CD4-positive, alpha-beta T cell treated with Interleukin-17A for 1 hour (primary cell): ENCODE data around the gene SPTLC1.
"Not testable (repeated sequence)": the region's sequence is repeated elsewhere in the genome, so short reads cannot be mapped to it uniquely, and the experiment has no call there.

Source experiments
- DNase-seq: peaks from one replicate; pipeline ENCODE4 v3.0.0-alpha.2; 2020

The SPTLC1 gene

GRCh38 chr9:92115071-92115858 lies at the start of gene SPTLC1:
SPTLC1 (minus strand) TSS chr9:92115413; CDS start chr9:92115370, 43 bp downstream.
- peak; percentile 94 for DNase-seq

- DNase-seq, result no peak
These were observed 49.8 kb upstream of the SPTLC1 start for GRCh38 chr9:92164975-92165374.

GRCh38 chr9:92164490-92164889 lies 49.3 kb upstream of the SPTLC1 start:
- no peak for DNase-seq

- DNase-seq, result no peak
These were observed 48.1 kb upstream of the SPTLC1 start for GRCh38 chr9:92163276-92163675.

GRCh38 chr9:92160786-92161185 lies 45.6 kb upstream of the SPTLC1 start:
- no peak for DNase-seq

- DNase-seq, result no peak
These were observed 43.8 kb upstream of the SPTLC1 start for GRCh38 chr9:92159058-92159457.

GRCh38 chr9:92158097-92158601 lies 42.9 kb upstream of the SPTLC1 start:
- no peak for DNase-seq

- DNase-seq, result not testable (repeated sequence)
These were observed 40.5 kb upstream of the SPTLC1 start for GRCh38 chr9:92155736-92156135.

- no peak for DNase-seq
These were observed 40.0 kb upstream of the SPTLC1 start for GRCh38 chr9:92155221-92155620.

- DNase-seq, result not testable (repeated sequence)
These were observed 38.5 kb upstream of the SPTLC1 start for GRCh38 chr9:92153466-92154415.

- no peak for DNase-seq
These were observed 36.6 kb upstream of the SPTLC1 start for GRCh38 chr9:92151691-92152393.

- not testable (repeated sequence) for DNase-seq
These were observed 35.6 kb upstream of the SPTLC1 start for GRCh38 chr9:92150501-92151470.

- no peak for DNase-seq
These were observed 32.6 kb upstream of the SPTLC1 start for GRCh38 chr9:92147852-92148180.

- DNase-seq, result no peak
These were observed 32.0 kb upstream of the SPTLC1 start for GRCh38 chr9:92147030-92147851.

- no peak for DNase-seq
These were observed 31.4 kb upstream of the SPTLC1 start for GRCh38 chr9:92146610-92147009.

GRCh38 chr9:92145784-92146183 lies 30.6 kb upstream of the SPTLC1 start:
- DNase-seq, result not testable (repeated sequence)

- DNase-seq, result no peak
These were observed 27.1 kb upstream of the SPTLC1 start for GRCh38 chr9:92142329-92142728.

GRCh38 chr9:92141144-92142129 lies 26.2 kb upstream of the SPTLC1 start:
- DNase-seq, result no peak

- DNase-seq, result no peak
These were observed 25.5 kb upstream of the SPTLC1 start for GRCh38 chr9:92140754-92141143.
